KG1 (cell line): ENCODE measurements around the gene COL8A2.

ENCODE experiments used
- DNase-seq: peaks from one replicate; lab custom pipeline; 2025; lab: John Stamatoyannopoulos, UW

Gene COL8A2

DNA sequence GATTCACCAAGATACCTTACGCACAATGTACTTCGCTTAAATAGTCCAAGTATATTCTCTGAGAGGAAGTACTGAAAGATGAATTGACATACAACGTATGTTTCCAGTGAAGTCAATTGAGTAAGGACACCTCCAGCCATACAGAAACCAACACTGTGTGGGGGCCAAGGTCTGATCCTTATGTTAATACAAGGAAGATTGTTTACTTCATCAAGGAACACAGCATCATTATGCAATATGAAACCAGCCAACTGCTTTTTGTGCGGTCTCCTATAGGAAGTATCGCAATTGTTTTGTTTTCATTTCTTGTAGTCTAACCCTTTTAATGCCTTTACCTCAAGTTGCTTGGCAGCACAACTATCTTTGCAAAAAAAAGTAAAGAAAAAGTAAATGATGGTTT lies 69.3 kb downstream of the COL8A2 start:
- no peak for DNase-seq

DNA sequence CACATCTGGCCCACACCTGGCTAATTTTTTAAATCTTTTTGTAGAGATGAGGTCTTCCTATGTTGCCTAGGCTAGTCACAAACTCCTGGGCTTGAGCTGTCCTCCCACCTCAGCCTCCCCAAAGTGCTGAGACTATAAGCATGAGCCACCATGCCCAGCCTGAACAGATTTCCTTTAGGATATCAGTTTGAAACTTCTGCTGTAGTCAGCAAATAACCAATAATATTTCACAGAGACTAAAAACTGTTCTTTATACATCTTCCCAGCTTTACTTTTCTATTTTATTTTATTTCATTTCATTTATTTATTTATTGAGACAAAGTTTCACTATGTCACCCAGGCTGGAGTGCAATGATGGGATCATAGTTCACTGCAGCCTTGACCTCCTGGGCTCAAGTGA lies 71.0 kb downstream of the COL8A2 start:
- no peak for DNase-seq

DNA sequence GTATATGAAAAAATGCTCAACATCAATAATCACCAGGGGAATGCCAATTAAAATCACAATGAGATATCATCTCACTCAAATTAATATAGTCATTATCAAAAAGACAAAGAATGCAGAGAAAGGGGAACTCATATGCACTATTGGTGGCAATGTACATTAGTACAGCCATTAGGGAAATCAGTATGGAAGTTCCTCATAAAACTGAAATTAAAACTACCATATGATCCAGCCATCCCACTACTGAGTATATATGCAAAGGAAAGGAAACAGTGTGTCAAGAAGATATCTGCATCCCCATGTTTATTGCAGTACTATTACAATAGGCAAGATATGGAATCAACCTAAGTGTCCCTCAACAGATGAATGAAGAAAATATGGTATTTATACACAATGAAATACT lies 73.2 kb downstream of the COL8A2 start:
- no peak for DNase-seq
